Stimulated activated CD4-positive, alpha-beta T cell treated with anti-CD3 and anti-CD28 coated beads, Interleukin-1b, Interleukin-23, amount 100 ng/mL, for 1 hour (primary cell): ENCODE data around the gene ANKRD13B.
"Not testable (repeated sequence)": the region's sequence is repeated elsewhere in the genome, so short reads cannot be mapped to it uniquely, and the experiment has no call there.

Experiments
- DNase-seq, 2 donors: peaks; one replicate each; pipeline ENCODE4 v3.0.0-alpha.2; 2020; ENCODE audit warnings: low read depth in 2 of 2

ANKRD13B gene

DNA sequence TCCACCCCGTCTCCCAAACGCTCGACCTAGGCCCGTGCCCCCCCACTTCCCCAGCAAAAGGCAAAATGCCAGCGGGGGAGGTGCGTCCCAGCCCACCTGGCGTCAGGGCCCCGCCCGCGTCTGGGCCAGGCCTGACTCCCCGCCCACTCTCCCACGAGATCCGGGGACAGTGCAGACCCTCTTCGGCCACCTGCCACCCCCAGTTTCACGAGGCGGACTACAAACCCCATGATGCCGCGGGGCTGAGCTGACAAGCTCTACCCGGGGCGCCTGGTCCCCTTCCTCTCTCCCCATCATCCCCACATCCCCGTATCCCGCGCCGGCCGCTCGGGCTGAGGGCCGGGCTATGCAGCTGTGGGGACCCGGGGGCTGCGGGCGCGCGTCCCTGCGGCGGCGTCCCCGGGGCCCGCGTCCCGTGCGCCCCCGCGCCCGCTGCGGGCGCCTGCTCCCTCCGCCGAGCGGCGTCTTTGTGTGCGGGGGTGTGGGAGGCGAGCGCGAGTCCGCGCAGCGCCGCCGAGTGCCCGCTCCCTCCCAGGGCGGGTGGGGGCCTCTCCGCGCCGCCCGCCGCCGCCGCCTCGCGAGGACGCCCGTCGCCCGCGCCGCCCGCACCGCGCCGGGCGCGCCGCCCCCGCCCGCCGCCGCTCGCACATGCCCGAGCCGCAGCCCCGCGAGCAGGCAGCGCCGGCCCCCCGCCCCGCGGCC lies at the start of gene ANKRD13B:
Gene ANKRD13B (plus strand): TSS at position 283 of the 702 bp plus-strand sequence. CDS start 490 bp downstream, outside the sequence.
- DNase-seq, result no peak

DNA sequence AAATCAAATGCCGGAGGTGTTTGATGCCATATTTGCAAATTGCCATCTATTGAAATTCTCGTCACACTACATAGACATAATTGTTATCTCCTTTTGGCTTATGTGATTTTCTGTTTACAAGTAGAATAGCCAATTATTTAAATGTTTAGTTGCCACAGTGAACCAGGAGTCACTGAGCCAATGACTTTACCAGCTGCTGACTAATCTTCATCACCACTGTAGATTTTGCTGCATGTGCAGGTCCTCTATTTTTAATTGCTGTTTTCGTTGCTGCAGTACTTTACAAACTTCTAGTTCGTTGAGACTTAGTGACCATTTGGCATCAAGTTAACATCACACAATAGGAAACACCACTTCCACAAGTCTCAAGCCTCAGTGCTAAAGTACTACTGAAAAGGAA lies 48.9 kb upstream of the ANKRD13B start:
- DNase-seq, result no peak

DNA sequence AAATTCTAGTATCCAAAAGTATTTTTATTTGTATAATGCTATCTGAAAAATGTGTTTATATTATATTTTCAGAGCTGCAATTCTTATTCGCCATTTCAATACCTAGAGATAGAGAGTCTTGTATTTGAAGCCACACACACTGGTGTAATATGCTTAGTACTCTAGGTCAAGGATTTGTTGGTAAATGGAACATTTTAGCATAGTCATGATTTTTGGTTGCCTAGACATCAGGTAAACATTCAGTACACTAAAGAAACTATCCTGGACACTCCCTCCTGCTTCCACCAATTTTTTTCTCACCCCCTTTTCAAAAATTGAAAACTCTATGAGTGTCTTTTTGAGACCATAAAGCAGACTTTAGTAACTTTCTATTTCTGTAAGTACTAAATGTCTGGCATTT lies 46.8 kb upstream of the ANKRD13B start:
- no peak for DNase-seq

DNA sequence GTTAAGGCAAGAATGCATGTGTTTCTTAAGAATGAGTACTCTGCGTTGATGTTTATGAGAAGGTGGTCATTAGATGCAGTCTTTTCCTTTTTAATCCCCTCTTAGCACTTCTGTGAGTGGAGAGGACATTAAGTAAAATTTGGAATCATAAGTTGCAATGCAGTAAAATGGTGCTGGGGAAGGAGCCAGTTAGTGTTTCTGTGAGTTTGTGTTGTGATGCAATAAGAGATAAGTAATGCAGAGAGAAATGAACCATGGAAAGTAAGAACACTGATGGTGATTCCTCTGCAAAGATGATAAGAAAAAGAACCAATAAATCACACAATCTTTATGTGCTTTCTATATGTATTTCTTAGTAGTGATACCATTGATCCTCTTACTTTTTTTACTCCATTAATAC lies 46.1 kb upstream of the ANKRD13B start:
- DNase-seq, result no peak

DNA sequence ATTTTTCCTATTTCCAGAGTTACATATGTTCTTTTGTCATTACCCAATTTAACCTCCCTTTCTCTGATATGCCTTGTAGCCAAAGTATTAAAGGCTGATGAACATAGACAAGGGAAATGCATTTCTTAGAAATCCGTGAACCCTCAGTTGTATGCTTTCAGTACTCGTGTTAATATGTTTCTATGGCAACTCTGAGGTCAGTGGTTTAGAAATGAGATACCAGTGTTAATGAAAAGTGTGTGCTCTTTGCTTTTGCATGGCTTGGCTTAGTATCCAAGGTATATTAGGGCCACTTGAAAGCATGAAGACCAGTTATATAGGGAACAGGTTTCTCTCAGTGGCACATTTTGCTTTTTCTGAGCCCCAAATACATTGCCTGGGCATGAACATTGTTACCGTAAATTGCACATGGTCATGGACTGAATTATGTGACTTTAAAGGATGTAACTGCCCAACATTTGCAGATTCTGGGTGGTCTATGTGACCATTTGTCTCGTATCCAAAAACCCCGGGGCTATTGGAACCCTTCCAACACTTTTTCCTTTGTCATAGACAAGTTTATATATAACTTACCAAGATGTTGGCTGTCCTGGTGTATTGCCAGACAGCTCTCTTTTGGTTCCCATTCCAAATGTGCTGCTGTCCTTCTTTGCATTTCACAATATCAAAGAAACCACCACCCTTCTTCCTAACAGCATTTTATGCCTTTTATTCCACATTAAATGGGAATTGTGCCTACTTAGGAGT lies 43.6 kb upstream of the ANKRD13B start:
- no peak for DNase-seq

DNA sequence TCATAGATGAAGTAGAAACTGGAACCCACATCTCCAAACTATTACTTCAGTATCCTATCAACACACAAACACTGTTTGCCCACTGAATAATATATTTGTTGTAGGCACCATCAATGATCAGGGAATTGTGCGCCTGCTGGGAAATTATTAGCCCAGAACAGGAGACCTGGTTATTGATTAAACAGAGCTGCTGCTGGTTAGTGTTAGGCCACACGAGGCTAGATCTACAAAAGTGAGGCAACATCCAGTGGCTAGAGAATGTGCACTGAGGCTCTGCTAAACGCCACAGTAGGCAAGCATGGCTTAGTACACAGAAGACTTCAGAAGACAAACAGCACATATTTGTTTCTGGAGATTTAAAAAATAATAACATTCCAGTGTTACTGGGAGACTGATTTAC lies 37.1 kb upstream of the ANKRD13B start:
- DNase-seq, result no peak

DNA sequence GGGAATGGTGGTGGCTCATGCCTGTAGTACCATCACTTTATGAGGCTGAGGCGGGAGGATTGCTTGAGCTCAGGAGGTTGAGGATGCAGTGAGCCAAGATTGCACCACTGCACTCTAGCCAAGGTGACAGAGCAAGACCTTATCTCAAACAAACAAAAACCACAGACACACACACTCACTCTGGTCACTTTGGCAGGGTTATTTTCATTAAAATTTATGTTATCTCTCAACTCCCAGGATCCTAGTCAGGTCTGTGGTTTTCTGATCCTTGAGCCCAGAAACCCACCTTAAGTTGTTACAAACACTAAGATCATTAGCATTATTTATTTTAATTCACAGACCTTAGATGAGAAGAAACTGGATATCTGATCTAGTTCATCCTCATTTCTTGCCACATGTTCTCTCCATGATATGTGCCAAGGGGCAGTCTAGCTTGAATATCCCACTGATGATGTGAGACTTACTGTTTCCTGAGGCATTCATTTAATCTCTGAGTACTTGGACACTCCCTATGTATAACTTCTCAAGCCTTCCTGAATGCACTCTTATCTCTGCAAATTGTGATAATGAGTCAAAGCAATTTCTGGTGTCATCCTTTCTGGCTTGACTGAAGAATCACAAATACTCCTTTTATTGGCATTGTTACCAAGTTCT lies 35.7 kb upstream of the ANKRD13B start:
- DNase-seq, result no peak

DNA sequence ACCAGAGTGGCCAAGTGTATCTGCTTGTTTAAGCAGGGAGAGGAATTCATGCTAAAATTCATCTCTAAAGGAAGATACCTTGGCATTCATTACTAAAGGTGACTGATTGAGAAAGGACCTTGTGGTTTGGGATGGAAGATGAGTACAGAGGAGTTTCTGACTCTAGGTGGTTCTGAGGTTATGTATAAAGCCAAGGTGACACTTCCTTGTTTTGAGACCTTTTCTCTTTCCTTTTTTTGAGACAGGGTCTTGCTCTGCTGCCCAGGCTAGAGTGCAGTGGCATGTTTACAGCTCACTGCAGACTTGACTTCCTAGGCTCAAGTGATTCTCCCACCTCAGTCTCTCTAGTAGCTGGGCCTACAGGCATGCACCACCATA lies 35.2 kb upstream of the ANKRD13B start:
- DNase-seq, result no peak

DNA sequence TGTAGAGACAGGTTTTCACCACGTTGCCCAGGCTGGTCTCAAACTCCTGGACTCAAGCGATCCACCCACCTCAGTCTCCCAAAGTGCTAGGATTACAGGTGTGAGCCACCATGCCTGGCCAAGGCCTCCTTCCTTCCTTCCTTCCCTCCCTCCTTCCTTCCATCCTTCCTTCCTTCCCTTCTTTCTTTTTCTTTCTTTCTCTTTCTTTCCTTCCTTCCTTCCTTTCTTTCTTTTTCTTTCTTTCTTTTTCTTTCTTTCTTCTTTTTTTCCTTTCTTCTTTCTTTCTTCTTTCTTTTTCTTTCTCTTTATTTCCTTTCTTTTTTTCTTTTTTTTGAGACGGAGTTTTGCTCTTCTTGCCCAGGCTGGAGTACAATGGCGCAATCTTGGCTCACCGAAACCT lies 34.8 kb upstream of the ANKRD13B start:
- not testable (repeated sequence) for DNase-seq

DNA sequence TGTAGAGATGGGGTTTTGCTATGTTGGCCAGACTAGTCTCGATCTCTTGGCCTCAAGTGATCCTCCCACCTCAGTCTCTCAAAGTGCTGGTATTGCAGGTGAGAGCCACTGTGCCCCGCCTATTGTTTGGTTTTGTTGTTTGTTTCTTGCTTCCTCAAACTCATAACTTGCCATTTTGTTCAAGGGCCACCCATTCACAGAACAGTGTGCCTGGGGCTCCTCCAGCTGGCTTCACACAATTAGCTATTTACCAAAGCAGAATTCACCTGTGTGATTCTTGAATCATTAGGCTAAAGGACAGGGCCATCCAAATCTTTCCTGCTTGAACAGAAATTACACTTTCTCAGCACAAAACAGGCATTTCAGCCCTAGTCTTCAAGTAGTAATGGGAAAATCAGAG lies 33.3 kb upstream of the ANKRD13B start:
- DNase-seq, result no peak

DNA sequence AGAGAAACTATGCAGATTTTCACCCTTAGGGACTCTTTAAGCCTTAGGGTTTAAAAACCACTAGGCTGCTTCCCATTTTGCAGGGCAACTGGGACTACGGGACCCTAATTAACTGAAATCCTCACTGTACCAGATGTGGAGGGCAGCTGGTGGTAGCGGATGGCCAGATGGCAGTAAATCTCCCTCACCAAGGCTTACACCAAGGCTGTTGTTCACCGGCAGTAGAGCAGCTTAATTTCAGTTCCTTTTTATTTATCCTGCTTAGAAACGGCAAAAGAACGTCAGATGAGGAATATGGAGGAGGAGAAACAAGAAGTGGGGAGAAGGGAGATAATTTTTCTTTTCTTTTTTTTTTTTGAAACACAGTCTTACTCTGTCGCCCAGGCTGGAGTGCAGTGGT lies 32.6 kb upstream of the ANKRD13B start:
- no peak for DNase-seq

DNA sequence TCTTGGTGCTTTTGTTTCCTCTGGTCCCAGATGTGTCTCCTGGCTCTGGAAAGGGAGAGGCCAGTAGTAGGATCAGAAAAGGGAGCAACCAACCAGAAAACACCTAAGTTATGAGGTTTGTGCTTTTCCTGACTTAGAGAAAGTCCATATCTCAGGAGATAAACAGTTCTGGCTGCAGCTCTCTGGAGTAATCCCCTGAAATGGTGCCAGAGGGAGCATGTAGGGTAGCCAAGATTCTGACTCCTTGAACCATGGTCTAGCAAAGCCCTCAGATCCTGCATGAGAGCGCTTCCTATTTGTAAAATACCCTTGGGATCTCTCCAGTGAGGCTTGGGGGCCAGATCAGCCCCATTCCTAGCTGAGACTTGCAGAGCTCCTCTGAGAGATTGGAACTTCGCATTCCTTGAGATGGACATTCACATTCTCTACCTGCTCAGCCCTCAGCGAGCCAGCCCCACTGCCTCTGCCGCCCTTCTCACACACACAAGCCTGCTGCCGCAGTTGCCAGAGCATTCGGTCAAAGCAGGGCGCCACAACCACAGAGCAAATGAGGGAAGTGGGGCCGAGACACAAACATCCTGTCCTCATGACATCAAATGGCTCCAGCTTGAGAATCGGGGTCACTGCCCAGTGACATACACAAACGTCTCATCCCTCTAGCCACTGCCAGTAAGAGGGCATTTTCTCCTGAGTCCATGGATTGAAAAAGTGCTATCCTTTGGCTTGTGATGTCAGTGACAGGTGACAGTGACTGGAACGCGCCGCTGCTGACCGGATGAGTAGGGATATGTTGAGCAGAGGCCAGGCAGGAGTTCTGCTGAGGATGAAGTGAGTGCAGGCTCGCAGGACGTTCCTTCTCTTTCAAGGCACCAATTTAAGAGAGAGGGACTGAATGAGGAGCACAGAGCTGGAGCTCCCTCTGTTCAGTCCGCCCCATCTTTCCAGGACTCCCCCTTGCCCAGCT lies 31.1 kb upstream of the ANKRD13B start:
- DNase-seq, result no peak

DNA sequence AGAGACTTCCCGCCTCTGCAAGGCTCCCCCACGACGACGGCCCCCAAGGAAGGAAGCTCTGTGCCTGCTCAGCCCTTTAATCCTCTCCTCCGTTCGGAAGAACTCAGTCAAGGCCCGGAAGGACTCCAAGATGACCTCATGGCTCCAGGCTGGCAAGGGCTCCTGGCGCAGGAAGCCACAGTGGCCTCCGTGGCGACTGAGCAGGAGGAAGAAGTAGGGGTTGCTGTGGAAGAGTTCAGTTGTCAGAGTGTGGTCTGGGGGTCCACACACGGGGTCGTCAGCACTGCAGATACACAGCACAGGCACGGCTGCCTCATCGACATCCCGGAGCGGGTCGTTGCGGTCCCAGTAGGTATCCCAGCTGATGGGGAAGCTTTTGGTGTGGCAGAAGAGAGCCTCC lies 30.3 kb upstream of the ANKRD13B start:
- DNase-seq, result no peak

DNA sequence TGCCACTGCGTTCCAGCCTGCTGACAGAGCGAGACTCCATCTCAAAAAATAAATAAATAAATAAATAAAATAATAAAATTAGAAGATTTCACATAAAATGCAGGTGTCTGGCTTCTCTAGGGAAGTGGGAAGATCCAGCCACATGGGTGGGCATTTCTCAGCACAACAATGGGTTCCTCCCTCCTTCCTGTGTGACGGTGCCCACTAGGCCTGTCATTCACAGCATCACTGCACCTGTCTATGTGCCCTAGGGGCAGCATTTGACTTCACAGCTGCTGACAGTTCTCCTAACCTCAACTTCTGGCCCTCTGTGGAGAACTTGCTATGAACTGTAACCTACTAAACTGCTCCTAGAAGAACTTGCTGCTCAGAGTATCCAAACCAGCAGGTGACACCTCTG lies 29.1 kb upstream of the ANKRD13B start:
- no peak for DNase-seq

DNA sequence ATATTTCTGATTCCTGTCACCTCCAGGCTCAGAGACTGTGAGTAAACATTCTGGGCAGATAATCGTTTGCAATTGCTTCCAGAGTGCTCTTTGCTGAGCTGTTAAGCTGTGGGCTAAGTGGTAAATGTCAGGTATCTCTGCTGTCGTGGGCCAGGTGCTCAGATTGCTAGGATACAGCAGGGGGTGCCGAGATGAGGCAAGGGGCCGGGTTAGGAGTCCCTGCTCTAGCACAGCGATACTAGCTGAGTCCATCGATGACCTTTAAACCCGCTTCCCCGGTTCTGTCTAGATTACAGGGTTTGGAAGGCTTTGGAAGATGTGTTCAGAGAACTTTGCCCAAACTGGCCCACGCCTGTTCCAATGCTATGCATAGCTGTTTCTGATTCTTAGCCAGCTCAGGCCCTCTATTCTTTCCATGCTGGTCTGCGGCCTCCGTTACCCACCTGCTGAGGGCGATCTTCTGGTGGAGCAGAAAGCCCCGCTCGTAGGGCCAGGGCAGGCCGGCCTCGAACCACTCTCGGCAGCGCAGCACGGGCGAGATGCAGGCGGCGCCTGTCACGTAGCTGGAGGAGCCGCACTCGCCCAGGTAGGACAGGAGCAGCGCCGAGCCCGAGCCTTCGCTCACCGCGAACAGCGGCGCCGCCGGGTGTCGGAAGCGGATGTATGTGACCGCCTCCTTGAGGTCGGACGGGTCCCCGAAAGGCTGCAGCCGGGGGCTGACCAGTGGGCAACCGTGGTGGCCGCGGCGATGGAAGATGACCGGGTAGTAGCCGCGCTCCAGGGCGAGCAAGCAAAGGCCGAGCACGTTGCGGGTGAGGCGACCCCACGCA lies 27.1 kb upstream of the ANKRD13B start:
- no peak for DNase-seq

DNA sequence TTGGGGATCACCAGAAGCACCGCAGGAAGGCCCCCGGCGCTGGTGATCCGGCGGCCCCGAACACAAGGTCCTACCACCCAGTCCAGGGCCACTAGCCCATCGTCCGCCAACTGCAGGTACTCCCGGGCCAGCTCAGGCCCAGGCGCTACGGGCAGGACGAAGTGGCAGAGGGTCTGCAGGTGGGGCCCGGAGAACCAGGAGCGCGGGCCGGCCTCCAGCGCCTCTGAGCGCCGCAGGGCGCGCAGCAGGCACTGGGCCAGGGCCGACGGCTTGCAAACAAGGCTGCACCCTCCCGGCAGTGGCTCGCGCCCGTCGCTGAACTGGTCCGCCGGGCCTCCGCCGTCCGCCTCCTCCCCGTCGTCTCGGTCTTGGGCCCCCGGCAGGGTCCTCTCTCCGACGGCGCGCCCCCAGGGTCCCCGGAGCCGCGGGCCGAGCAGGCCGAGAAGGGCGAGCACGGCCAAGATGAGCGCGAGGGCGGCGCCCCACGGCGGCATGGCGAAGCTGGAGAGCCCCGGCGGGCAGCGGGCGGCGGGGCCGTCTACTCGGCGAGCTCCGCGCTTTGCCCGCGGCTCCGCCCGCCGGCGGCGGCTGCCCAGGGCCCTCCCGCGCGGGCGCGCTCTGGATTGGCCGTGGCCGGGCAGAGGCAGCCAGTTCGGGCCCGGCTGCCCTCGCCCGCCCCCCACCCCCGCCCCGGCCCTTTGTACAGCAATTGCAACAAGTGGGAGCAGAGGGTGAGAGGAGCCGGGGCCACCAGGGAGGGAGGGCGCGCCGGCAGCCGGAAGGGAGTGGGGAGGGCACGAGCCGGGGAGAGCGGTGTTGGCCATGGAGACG lies 26.2 kb upstream of the ANKRD13B start, which contains the start of gene ABHD15:
Gene ABHD15 (minus strand): TSS at position 565 of the 831 bp plus-strand sequence. CDS start 71 bp downstream, at position 494.
- no peak for DNase-seq

DNA sequence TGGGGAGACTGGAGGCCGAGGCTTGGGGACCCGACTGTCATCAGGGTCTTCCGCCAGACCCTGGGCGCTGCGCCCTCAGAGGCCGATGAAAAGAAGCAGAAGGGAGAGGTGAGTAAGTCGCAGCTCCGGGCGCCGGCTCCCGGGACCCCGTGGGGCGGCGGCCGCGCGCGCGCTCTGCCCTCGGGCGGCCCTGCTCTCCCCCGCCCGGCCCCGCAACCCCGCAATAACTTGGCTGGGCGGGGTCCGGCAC lies 25.7 kb upstream of the ANKRD13B start:
- no peak for DNase-seq

DNA sequence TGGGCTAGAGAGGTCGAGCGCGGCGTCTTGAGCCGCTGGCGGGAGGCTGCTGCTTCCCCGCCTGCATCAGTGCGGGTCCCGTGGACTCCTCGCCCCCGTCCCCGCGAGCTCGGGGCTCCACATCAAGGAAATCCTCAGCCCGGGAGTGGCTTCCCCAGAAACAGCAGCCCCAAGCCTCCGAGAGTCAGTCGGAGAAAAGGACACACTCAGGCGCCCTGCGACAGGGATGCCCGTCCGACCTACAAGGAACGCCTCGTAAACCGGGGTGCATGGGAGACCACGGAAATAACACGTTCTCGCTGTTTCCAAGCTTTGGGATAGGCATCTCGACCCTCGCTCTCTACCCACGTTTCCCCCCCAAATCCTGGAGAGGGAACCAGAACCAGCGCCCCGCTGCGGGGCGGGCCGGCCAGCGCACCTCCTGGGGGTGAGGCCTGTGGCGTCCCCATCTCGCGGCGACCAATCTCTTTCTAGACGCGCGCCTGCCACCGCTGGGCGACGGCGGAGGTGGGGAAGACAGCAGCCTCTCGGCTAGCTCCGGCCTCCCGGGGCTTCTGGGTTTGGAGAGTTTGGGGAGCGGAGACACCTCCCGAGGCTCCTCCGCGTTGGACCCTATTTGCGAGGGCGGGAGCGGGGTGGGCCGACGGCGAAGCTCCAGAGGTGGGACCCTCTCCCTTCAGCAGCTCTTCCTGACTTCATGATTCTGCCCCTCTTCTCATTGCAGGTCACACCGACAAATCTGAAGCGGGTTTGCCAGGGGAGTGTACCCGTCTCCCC lies 25.2 kb upstream of the ANKRD13B start:
- no peak for DNase-seq
